HG03095 (cell line): ENCODE results near the gene OPN3.

Experiments
- ATAC-seq: cut with Tn5 transposase; IDR thresholded peaks from one replicate; pipeline ENCODE4 v1.9.1; 2021; ENCODE audit warnings: moderate library complexity; ENCODE audit not compliant: unreplicated experiment

OPN3 gene

DNA sequence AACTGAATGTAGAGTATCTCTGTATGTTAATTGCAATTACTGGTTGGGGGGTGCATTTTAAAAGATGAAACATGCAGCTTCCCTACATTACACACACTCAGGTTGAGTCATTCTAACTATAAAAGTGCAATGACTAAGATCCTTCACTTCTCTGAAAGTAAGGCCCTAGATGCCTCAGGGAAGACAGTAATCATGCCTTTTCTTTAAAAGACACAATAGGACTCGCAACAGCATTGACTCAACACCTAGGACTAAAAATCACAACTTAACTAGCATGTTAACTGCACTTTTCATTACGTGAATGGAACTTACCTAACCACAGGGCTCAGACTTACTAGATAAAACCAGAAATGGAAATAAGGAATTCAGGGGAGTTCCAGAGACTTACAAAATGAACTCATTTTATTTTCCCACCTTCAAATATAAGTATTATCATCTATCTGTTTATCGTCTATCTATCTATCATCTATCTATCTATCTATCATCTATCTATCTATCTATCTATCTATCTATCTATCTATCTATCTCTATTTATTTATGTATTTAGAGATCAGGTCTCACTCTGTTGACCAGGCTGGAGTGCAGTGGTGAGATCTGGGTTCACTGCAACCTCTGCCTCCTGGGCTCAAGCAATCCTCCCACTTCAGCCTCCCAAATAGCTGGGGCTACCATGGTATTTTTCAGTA, 47.8 kb downstream of the OPN3 start:
- peak; percentile 64 for ATAC-seq

DNA sequence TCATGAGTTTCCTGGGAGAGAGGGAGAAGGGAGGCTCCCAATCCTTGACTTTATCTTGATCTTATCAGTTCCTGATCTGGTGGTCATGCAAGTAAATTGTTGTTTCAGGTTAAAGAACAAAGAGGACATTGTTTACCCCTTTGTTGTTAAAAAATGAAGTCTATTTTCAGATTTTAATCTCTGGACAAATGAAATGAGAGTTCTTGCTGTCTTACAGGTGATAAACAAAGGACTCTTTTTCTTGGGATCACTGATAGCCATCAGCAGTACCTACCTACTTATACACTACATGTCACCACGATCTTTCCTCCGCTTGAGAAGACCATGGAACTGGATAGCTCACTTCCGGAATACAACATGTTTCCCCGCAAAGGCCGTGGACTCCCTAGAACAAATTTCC, 48.4 kb downstream of the OPN3 start:
- ATAC-seq = no peak

DNA sequence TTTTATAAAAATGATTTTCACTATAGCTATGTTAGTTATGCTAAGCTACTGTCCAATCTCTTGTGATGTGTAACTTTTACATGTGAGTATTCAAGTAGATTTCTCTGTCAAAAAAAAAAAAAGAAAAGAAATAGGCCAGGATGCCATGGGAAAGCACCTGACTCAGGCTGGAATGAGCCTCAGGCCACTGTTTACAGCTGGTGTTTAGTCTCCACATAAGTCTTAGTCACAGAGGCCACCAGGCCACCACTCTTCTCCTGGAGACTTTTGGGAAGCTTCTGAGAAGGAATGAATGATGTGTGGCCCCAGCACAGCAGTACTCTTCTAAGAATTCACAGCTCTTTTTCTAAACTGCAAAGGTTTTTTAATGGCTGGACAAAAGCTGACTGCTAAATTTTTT, 48.9 kb downstream of the OPN3 start:
- ATAC-seq = no peak

DNA sequence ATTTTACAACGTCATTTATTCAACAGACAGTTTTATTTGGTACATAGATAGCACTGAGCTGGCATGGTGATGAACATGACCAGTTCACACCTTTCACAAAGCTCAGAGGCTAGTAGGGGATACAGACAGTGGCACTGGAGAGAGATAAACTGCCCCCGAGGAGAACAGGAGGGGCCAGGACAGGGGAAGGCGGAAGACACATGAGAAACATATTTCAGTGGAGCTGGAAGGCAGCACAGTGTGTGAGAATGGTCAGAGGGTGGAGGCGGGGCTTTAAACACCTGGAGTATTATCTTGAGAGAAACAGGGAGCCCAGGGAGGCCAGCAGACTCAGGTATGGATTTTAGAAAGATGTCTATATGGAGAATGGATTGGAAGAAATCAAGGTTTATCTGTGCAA, 49.5 kb downstream of the OPN3 start:
- ATAC-seq = no peak

DNA sequence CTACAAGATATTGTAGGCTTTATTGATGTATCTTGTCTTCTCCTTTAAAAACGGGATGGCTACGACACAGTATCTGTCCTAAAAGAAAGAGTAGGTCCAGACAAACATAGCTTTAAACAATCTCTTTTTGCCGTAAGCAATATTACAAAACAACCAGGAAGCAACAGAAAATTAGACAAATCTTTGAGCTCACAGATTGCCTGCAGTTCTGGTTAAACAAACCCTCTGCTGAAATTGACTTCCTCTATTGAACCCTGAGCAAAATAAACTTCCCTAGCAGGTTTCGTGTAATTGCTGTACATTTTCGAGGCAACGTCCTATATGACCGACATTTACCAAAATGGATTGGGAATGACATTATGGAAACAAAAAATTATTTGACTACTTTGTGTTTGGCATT, 50.6 kb downstream of the OPN3 start:
- no peak for ATAC-seq

DNA sequence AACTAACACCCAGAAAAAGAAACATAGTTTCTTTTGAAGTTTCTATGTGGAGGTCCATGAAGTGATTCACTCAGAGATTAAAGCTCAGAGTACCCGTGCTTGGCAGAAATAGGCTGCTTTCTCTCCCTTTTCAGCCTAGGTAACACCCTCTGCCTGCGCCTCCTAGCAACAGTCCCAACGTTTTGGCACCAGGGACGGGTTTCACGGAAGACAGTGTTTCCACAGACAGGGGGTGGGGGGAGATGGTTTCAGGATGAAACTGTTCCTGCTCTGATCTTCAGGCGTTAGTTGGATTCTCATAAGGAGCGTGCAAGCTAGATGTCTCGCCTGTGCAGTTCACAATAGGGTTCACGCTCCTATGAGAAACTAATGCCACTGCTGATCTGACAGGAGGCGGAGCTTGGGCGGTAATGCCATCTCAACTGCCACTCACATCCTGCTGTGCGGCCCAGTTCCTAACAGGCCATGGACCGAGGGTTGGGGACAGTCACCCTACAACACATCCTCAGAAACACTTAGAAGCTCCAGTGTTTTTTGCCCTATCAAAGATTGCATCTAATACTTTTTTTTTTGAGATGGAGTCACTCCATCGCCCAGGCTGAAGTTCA, 53.2 kb downstream of the OPN3 start:
- no peak for ATAC-seq

DNA sequence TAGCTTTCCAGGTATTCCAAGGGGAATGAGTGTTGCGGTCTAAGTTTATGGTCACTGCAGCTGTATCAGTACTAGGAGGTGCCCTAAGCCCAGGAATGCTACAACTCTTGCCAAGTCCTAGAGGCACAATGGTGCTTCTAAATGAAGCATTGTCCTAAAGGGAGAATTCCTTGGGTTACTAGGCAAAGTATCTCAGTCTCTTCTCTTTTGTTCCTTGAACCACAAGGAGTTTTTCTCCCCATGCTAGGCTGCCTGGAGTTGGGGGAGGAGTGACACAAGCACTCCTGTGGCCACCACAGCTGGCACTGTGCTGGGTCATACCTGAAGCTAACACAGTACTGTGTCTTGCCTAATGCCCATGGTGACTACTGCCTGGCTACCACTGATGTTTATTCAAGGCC, 57.2 kb downstream of the OPN3 start:
- ATAC-seq = no peak

DNA sequence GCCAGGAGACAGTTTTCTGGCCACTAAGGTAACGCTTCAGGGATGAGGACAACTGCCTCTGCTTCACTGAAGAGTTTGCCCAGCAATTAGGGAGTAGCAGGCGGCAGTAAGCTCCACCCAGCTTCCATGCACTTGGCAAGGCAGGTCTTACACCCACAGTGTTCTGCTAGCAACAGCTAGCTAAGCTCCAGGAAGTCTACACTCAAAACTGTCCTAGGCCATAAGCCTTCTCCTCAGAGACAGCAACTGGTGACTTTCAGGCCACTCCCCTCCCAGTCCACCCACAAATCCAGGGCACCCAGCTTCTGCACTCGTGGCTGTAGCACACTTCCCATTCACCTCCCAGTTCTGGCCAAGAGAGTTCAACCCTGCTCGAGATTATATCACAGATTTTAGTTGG, 60.7 kb downstream of the OPN3 start:
- ATAC-seq = peak; percentile 54

DNA sequence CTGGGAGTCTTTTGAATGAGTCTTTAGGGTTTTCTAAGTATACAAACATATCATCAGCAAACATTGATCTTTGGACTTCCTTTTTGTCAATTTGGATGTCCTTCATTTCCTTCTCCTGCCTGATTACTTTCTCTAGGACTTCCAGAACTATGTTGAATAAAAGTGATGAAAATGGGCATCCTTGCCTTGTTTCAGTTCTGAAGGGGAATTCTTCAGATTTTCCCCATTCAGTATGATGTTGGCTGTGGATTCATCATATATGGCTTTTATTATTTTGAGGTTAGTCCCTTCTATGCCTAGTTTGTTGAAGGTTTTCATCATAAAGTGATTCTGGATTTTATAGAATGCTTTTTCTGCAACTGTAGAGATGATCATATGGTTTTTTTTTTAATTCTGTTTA, 66.0 kb downstream of the OPN3 start:
- ATAC-seq = no peak

DNA sequence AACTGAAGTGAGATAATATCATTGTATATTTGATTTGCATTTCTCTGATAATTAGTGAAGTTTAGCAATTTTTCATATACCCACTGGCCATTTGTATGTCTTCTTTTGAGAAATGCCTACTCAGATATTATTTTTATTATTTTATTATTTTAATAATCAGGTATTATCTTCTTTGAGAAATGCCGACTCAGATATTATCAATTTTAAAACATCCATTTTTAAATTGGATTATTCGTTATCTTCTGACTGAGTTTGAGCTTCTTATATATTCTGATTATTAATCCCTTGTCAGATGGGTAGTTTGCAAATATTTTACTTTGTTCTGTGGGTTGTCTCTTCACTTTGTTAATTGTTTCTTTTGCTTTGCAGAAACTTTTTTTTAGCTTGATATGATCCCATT, 70.3 kb downstream of the OPN3 start:
- no peak for ATAC-seq

DNA sequence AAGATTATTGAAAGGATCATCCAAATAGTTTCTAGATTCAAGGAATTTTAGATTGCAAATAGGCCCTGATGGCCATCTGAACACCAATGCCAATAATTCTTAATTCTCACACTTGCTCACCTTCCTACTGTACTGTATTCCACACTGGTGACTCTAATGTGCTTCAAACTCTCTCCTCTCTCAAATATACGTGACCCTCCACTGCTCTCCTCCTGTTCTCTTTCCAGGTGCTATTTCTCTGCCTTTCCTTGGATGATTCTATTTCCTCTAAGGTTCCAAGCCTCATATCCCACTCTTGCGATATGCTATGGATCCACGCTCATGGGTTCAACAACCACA, 79.4 kb downstream of the OPN3 start:
- ATAC-seq = no peak

DNA sequence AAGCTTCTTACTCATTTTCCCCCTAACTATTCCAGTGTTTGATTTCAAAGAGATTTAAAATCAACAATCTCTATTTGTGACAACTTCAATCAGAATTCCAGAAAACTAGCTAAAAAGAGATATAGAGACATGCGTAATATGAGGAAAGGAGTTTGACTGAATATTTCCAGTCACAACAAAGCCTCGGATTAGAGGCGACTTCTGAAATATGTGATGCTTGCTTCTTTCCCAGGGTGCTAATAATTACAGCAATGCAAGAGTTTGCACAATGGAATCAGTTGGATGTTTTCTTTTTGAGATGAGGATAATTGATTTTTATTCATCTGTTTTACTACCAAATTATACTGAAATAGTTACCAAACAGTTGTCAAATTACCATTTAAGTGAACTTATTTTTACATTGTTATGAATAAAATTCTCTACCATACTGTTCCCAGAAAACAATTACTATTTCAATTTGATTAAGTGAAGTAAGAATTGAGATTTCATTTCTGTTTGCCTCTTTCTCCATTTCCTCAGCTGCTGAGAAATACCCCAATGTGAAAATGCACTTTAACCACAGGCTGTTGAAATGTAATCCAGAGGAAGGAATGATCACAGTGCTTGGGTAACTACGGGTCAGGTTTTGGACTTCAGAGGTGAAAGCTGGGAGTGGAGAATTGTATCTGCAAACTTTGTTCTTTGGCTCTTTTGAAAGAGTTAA, 79.9 kb downstream of the OPN3 start:
- no peak for ATAC-seq

DNA sequence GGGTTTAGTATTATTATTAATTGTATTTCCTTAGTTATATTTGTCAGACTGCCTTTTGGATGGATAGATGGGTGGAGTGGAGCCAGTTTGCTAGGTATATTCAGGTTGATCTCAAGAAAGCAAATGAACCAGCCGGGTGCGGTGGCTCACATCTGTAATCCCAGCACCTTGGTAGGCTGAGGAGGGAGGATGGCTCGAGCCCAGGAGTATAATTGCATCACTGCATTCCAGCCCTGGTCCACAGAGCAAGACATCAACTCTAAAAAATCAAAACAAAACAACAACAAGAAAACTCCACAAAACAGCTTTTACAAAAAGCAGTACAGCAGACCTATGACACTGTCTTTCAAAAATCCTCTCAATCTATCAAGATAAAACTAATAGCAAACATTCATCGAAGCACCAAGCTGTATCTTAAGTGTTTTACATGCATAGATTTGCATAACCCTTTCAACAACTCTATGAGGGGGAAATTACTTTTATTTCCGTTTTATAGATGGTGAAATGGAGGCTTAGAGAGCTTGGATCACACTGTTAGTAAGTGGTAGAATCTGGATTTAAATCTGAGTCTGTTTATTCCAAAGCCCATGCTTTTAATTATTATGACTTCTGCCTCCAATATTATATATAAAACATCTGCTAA, 82.5 kb downstream of the OPN3 start:
- no peak for ATAC-seq

DNA sequence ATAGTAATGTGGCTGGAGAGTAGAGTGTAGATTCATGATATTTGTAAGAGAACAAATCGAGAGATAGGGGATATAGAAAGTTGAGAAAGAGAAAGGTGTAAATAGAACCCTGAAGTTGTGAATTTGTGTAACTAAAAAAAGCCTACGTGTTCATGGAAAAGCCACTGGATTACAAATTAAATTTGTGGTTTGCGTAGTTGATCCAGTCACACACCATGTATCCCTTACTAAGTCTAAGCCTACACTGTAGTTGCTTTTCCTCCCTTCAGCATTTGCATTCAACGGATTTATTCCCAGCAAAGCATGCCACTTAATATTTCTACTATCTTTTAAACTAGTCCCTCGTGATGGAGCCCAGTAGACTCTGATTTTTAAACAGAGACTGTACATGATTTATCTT, 83.1 kb downstream of the OPN3 start:
- ATAC-seq = no peak

DNA sequence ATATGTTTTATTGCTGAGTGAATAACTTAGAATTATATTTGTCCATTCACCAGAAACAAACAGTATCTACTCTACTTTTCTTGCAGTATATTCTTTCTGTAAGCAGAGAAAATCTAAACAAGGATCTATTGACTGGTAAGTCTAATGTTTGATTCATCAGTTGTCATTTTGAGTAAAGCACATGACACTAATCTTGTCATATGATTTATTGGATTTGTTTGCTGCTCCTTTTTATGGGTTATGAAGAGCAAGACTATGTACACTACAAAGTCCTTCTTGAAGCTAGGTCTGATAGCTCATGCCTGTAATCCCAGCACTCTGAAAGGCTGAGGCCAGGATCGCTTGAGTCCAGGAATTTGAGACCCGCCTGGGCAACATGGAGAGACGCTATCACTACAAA, 84.6 kb downstream of the OPN3 start:
- ATAC-seq = no peak

DNA sequence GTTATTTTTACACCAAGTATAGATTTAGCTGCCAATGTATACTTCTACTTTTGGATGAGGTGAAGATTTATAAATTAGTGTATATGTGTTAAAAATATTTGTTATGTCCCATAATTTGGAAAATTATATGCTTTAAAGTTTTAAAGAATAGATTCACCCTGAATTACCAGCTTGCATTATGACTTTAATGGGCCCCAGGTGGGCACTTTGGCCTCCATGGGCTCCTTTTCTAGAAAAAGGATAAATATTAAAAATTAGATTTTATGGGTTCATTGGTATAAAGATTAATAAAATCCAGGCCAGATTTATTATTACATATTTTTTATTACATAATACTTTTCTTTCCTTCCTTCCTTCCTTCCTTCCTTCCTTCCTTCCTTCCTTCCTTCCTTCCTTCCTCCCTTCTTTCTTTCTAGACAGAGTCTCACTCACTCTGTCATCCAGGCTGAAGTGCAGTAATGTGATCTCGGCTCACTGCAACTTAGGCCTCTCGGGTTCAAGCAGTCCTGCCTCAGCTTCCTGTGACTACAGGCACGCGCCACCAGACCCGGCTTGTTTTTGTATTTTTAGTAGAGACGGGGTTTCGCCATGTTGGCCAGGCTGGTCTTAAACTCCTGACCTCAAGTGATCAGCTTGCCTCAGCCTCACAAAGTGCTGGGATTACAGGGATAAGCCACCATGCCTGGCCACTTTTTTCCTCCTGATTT, 86.1 kb downstream of the OPN3 start:
- no peak for ATAC-seq

DNA sequence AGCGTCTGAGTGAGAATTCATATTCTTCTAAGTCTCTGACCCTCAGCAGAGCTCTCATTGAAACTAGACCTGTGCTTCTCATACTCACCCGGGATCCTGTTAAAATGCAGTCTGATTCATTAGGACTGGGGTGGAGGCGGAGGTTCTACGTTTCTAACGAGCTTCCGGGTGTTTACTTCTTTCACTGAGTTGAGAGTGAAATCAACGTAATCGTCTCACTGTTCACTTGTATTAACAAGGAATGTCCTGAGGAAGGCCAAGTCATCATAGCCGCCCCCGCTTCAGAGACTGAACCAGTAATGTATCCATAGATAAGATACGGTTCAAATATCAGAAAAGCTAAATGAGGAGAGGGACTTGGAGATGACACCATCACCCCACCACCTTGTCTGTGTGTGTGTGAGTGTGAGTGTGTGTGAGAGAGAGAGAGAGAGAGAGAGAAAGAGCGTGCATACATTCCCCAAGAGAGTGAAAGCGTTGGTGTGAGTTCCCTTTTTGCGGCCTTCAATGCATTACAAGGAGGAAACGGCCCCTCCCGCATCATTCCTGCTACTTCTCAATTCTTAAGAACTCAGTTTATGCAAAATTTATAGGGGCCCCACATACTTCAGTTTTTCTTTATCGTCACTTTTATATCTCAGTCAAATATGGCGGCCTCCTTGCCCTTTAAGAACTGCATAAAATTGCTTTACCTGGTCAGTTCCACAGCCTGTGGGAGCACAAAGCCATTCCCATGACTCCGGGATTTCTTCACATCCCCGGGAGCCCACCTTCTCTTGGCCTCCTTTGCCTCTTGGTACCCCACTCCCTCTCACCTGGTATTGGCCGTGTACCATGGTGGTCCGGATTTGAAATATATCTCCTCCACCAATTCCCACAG, 88.2 kb downstream of the OPN3 start:
- ATAC-seq = peak; percentile 82

DNA sequence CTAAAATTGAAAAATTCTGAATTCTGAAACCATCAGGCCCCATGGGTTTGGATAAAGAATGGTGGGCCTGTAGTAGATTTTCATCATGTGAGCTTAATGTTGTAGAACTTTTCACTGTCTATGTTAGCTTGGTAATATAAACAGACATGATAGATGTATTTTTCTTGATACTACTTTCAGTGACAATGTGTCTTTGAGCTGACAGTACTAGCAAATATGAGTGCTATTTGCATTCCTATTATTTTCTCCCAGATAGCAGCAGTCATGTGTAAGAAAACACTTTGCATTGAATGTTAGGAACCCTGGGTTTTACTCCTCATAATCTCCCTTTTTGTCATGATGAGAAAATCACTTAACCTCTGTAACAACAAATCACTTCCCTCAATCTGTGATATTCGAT, 89.9 kb downstream of the OPN3 start:
- no peak for ATAC-seq

DNA sequence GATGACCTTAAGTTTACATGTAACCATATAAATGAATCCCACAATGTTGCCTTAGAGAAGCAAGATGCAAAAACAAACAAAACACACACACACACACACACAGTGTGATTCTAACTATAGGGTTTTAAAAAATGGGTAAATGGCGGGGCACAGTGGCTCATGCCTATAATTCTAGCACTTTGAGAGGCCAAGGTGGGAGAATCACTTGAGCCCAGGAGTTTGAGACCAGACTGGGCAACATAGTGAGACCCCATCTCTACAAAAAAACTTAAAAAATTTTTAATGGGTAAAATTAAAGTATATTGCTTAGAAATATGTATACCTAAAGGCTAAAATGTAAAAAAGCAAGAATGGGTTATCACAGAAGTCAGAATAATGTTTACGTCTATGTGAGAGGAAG, 92.2 kb downstream of the OPN3 start:
- ATAC-seq = no peak
